HEK293 (cell line): Measurements from ENCODE around the gene KCNQ1.

Experiments used
- CTCF ChIA-PET: fragments of 350-600 bp; formaldehyde crosslinking; extraction: SDS; loops from one replicate; lab custom pipeline; 2021; ENCODE audit warnings: antibody characterized with exemption; lab: Yijun Ruan, JAX
- POLR2A ChIA-PET: fragments of 300-600 bp; formaldehyde crosslinking; extraction: SDS; loops from one replicate; lab custom pipeline; 2020; ENCODE audit warnings: antibody characterized with exemption, inconsistent platforms; lab: Yijun Ruan, JAX
- H3K27ac ChIP-seq: fragments of 200-500 bp; sonication (Bioruptor generic); 2 replicates; pipeline ENCODE4 v1.5.1; 2014; ENCODE audit warnings: low read depth, low read length, control low read depth, inconsistent platforms; ENCODE audit errors: extremely low read depth
- H3K36me3 ChIP-seq, 2 experiments: fragments of 200-500 bp in 1 of 2; sonication (Bioruptor generic) in 1 of 2; 1 replicate in 1 of 2; 2 replicates in 1 of 2; pipeline ENCODE4 v1.5.1; 2014 to 2017; ENCODE audit warnings: inconsistent platforms in 2 of 2, low read length in 2 of 2; ENCODE audit not compliant: control insufficient read depth in 2 of 2, insufficient read depth in 1 of 2
- H3K4me1 ChIP-seq: fragments of 200-500 bp; sonication (Bioruptor generic); 2 replicates; pipeline ENCODE4 v1.5.1; 2014; ENCODE audit warnings: mild to moderate bottlenecking, low read length, inconsistent platforms; ENCODE audit not compliant: control insufficient read depth, insufficient read depth
- H3K4me3 ChIP-seq: 2 replicates; pipeline ENCODE4 v1.5.1; 2011; ENCODE audit warnings: low read depth, mild to moderate bottlenecking, control low read depth, low read length, moderate library complexity
- H3K9me3 ChIP-seq: fragments of 200-500 bp; sonication (Bioruptor generic); 2 replicates; pipeline ENCODE4 v1.5.1; 2014; ENCODE audit warnings: low read depth, low read length, inconsistent platforms; ENCODE audit not compliant: control insufficient read depth, insufficient read depth
- FEZF1 ChIP-seq: fragments of 450-650 bp; formaldehyde crosslinking; IDR thresholded peaks from 2 replicates; pipeline ENCODE4 v1.5.1; 2016; ENCODE audit warnings: missing biosample characterization, missing genetic modification characterization
- IKZF3 ChIP-seq: fragments of 450-650 bp; IDR thresholded peaks from 2 replicates; pipeline ENCODE4 v1.5.0; 2018; ENCODE audit warnings: missing biosample characterization, mild to moderate bottlenecking, missing genetic modification characterization, moderate library complexity
- KLF8 ChIP-seq: fragments of 450-650 bp; formaldehyde crosslinking; IDR thresholded peaks from 2 replicates; pipeline ENCODE4 v1.5.1; 2016; ENCODE audit warnings: missing biosample characterization, missing genetic modification characterization
- MEIS1 ChIP-seq: sonication (generic); formaldehyde crosslinking; IDR thresholded peaks from 2 replicates; pipeline ENCODE4 v1.8.1; 2022; ENCODE audit warnings: missing genetic modification reagents, mild to moderate bottlenecking, borderline replicate concordance
- MYNN ChIP-seq: fragments of 450-650 bp; formaldehyde crosslinking; IDR thresholded peaks from 2 replicates; pipeline ENCODE4 v1.5.1; 2016; ENCODE audit warnings: missing biosample characterization, missing genetic modification characterization, borderline replicate concordance
- ZFHX2 ChIP-seq: fragments of 450-650 bp; formaldehyde crosslinking; conservative IDR thresholded peaks from 2 replicates; pipeline ENCODE4 v1.5.1; 2016; ENCODE audit warnings: missing biosample characterization, missing genetic modification characterization
- ZFP37 ChIP-seq: fragments of 450-650 bp; formaldehyde crosslinking; IDR thresholded peaks from 2 replicates; pipeline ENCODE4 v1.5.1; 2016; ENCODE audit warnings: missing biosample characterization, missing genetic modification characterization
- ZFP69B ChIP-seq: fragments of 450-650 bp; formaldehyde crosslinking; IDR thresholded peaks from 2 replicates; pipeline ENCODE4 v1.5.1; 2016; ENCODE audit warnings: missing biosample characterization, missing genetic modification characterization
- ZNF138 ChIP-seq: fragments of 450-650 bp; formaldehyde crosslinking; IDR thresholded peaks from 2 replicates; pipeline ENCODE4 v1.5.1; 2016; ENCODE audit warnings: missing biosample characterization, missing genetic modification characterization, borderline replicate concordance
- ZNF248 ChIP-seq: fragments of 450-650 bp; formaldehyde crosslinking; IDR thresholded peaks from 2 replicates; pipeline ENCODE4 v1.5.1; 2017; ENCODE audit warnings: missing biosample characterization, missing genetic modification characterization
- ZNF274 ChIP-seq, 2 experiments: fragments of 200-500 bp in 1 of 2; fragments of 450-650 bp in 1 of 2; sonication (Bioruptor generic) in 1 of 2; formaldehyde crosslinking in 1 of 2; IDR thresholded peaks; 2 replicates each; pipeline versions ENCODE4 v1.5.1 to v1.6.1; 2014 to 2016; ENCODE audit warnings: borderline replicate concordance in 1 of 2, inconsistent platforms in 1 of 2, low read length in 1 of 2, missing biosample characterization in 1 of 2, missing genetic modification characterization in 1 of 2
- ZNF292 ChIP-seq: fragments of 450-650 bp; formaldehyde crosslinking; IDR thresholded peaks from 2 replicates; pipeline ENCODE4 v1.5.1; 2016; ENCODE audit warnings: low read depth, missing biosample characterization, missing genetic modification characterization, borderline replicate concordance
- ZNF366 ChIP-seq: fragments of 450-650 bp; formaldehyde crosslinking; conservative IDR thresholded peaks from 2 replicates; pipeline ENCODE4 v1.5.1; 2016; ENCODE audit warnings: missing biosample characterization, missing genetic modification characterization
- ZNF560 ChIP-seq: fragments of 450-650 bp; formaldehyde crosslinking; IDR thresholded peaks from 2 replicates; pipeline ENCODE4 v1.5.1; 2017; ENCODE audit warnings: missing biosample characterization, missing genetic modification characterization, borderline replicate concordance
- ZNF654 ChIP-seq: fragments of 450-650 bp; formaldehyde crosslinking; IDR thresholded peaks from 2 replicates; pipeline ENCODE4 v1.5.1; 2016; ENCODE audit warnings: low read depth, missing biosample characterization, missing genetic modification characterization
- ZNF747 ChIP-seq: fragments of 450-650 bp; formaldehyde crosslinking; IDR thresholded peaks from 2 replicates; pipeline ENCODE4 v1.5.1; 2016; ENCODE audit warnings: missing biosample characterization, missing genetic modification characterization
- TF ChIP-seq, protein P1 (sequence below): fragments of 450-650 bp; formaldehyde crosslinking; IDR thresholded peaks from 2 replicates; pipeline ENCODE4 v1.5.1; 2016; ENCODE audit warnings: missing biosample characterization, missing genetic modification characterization
- TF ChIP-seq, protein P2 (sequence below): fragments of 450-650 bp; formaldehyde crosslinking; IDR thresholded peaks from 2 replicates; pipeline ENCODE4 v1.5.1; 2016; ENCODE audit warnings: missing biosample characterization, missing genetic modification characterization
- TF ChIP-seq, protein P3 (sequence below): fragments of 450-650 bp; IDR thresholded peaks from 2 replicates; pipeline ENCODE4 v1.5.1; 2018; ENCODE audit warnings: missing biosample characterization, missing genetic modification characterization
- TF ChIP-seq, protein P4 (sequence below): fragments of 450-650 bp; formaldehyde crosslinking; IDR thresholded peaks from 2 replicates; pipeline ENCODE4 v1.5.1; 2016; ENCODE audit warnings: missing biosample characterization, missing genetic modification characterization
- TF ChIP-seq, protein P5 (sequence below): fragments of 450-650 bp; formaldehyde crosslinking; IDR thresholded peaks from 2 replicates; pipeline ENCODE4 v1.5.1; 2016; ENCODE audit warnings: missing biosample characterization, missing genetic modification characterization

KCNQ1 gene

DNA sequence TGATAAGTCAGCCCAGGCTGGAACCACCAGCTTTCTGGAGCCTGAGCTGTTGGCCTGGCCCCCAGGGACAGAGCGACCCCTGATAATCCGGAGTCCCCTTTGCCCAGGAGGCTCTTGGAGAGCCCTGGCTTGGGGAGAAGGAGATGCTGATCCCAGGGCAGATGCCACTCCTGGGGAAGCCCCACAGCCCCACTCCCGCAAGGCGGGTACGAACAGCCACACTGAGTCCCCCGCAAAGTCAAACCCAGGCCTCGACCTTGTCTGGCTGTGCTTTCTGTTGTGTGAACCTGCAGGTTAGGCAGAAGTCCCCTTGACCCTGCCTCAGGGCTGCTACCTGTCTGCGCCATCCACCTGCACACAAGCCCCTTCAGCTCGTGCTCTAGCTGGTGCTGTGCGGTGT lies 147.0 kb downstream of the KCNQ1 start:
- ChIA-PET CTCF (no interaction called here), POLR2A (no interaction called here)
- no peak overlapping the region for H3K4me3 ChIP-seq
- H3K9me3 ChIP-seq = no peaks in the 10 kb centered on the region
- H3K27ac ChIP-seq = no peak overlapping the region
- no peak for TF ChIP-seq ZNF292 (tag by site-specific recombination)
- no peak for TF ChIP-seq ZFHX2 (tag by site-specific recombination)
- no peak for TF ChIP-seq IKZF3
- TF ChIP-seq ZFP69B (tag by site-specific recombination) = no peak
- TF ChIP-seq ZNF248 (tag by site-specific recombination) = no peak
- TF ChIP-seq, protein P1, sequence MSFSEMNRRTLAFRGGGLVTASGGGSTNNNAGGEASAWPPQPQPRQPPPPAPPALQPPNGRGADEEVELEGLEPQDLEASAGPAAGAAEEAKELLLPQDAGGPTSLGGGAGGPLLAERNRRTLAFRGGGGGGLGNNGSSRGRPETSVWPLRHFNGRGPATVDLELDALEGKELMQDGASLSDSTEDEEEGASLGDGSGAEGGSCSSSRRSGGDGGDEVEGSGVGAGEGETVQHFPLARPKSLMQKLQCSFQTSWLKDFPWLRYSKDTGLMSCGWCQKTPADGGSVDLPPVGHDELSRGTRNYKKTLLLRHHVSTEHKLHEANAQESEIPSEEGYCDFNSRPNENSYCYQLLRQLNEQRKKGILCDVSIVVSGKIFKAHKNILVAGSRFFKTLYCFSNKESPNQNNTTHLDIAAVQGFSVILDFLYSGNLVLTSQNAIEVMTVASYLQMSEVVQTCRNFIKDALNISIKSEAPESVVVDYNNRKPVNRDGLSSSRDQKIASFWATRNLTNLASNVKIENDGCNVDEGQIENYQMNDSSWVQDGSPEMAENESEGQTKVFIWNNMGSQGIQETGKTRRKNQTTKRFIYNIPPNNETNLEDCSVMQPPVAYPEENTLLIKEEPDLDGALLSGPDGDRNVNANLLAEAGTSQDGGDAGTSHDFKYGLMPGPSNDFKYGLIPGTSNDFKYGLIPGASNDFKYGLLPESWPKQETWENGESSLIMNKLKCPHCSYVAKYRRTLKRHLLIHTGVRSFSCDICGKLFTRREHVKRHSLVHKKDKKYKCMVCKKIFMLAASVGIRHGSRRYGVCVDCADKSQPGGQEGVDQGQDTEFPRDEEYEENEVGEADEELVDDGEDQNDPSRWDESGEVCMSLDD (tag by site-specific recombination) = no peak
- no peak for TF ChIP-seq ZNF138
- TF ChIP-seq ZNF654 = no peak
- TF ChIP-seq ZFP37 (tag by site-specific recombination) = no peak
- TF ChIP-seq, protein P2, sequence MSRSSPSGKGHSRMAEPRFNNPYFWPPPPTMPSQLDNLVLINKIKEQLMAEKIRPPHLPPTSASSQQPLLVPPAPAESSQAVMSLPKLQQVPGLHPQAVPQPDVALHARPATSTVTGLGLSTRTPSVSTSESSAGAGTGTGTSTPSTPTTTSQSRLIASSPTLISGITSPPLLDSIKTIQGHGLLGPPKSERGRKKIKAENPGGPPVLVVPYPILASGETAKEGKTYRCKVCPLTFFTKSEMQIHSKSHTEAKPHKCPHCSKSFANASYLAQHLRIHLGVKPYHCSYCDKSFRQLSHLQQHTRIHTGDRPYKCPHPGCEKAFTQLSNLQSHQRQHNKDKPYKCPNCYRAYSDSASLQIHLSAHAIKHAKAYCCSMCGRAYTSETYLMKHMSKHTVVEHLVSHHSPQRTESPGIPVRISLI (tag by site-specific recombination) = no peak
- no peak for TF ChIP-seq ZNF274 (IDR thresholded peaks at IDR 0.05; ENCODE audit: low read length)
- no peak for TF ChIP-seq ZNF274 (tag by site-specific recombination; IDR thresholded peaks at IDR 0.05; ENCODE audit: borderline replicate concordance)
- TF ChIP-seq ZNF560 (tag by site-specific recombination) = no peak
- no peaks in the 10 kb centered on the region for H3K4me1 ChIP-seq
- no peaks in the 10 kb centered on the region for H3K36me3 ChIP-seq

DNA sequence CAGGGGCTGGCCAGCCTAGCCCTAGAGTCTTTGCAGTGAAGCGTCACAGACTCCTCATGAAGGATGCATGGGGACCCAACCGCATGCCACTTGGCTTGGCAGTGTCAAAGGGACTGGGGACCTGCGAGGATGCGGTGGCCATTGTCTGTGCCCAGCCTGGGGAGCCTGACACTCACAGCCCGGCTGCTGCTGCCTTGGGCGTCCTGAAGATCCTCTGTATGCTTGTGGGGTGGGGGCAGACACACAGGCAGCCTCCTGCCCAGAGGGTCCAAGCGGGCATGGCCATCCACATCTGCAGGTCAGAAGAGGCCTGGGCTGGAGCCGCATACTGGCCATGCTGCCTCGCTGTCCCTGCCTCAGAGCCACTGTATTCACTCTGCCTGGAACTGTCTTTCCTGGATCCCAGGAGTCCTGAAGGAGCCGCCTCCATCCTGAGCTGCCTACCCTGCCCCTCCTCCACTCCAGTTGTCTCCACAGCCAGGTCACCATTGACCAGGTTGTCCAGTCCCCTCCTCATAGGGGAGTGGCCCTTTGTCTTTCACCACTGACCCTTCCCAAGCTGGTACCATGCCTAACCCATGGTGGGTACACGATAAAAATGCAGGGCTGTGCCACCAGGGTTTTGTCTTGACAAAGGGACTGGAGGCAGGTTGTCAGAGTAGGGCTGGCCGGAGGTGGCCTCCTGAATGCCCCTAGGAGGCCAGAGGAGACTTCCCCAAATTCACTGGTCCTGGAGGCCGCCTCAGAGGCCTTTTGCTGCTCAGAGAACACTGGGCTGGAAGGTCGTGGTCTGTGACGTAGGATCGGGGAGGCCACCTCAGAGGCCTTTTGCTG lies 148.0 kb downstream of the KCNQ1 start:
- POLR2A ChIA-PET = no interaction called here
- TF ChIP-seq MEIS1 (CRISPR knock-in tag) (no peak), KLF8 (tag by site-specific recombination) (no peak), ZNF747 (tag by site-specific recombination) (no peak), FEZF1 (tag by site-specific recombination) (no peak), IKZF3 (no peak), MYNN (no peak), ZNF366 (tag by site-specific recombination) (no peak)
- TF ChIP-seq, protein P3, sequence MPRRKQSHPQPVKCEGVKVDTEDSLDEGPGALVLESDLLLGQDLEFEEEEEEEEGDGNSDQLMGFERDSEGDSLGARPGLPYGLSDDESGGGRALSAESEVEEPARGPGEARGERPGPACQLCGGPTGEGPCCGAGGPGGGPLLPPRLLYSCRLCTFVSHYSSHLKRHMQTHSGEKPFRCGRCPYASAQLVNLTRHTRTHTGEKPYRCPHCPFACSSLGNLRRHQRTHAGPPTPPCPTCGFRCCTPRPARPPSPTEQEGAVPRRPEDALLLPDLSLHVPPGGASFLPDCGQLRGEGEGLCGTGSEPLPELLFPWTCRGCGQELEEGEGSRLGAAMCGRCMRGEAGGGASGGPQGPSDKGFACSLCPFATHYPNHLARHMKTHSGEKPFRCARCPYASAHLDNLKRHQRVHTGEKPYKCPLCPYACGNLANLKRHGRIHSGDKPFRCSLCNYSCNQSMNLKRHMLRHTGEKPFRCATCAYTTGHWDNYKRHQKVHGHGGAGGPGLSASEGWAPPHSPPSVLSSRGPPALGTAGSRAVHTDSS (tag by site-specific recombination) = no peak
- TF ChIP-seq, protein P4, sequence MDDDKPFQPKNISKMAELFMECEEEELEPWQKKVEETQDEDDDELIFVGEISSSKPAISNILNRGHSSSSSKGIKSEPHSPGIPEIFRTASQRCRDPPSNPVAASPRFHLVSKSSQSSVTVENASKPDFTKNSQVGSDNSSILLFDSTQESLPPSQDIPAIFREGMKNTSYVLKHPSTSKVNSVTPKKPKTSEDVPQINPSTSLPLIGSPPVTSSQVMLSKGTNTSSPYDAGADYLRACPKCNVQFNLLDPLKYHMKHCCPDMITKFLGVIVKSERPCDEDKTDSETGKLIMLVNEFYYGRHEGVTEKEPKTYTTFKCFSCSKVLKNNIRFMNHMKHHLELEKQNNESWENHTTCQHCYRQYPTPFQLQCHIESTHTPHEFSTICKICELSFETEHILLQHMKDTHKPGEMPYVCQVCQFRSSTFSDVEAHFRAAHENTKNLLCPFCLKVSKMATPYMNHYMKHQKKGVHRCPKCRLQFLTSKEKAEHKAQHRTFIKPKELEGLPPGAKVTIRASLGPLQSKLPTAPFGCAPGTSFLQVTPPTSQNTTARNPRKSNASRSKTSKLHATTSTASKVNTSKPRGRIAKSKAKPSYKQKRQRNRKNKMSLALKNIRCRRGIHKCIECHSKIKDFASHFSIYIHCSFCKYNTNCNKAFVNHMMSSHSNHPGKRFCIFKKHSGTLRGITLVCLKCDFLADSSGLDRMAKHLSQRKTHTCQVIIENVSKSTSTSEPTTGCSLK = no peak
- TF ChIP-seq, protein P5, sequence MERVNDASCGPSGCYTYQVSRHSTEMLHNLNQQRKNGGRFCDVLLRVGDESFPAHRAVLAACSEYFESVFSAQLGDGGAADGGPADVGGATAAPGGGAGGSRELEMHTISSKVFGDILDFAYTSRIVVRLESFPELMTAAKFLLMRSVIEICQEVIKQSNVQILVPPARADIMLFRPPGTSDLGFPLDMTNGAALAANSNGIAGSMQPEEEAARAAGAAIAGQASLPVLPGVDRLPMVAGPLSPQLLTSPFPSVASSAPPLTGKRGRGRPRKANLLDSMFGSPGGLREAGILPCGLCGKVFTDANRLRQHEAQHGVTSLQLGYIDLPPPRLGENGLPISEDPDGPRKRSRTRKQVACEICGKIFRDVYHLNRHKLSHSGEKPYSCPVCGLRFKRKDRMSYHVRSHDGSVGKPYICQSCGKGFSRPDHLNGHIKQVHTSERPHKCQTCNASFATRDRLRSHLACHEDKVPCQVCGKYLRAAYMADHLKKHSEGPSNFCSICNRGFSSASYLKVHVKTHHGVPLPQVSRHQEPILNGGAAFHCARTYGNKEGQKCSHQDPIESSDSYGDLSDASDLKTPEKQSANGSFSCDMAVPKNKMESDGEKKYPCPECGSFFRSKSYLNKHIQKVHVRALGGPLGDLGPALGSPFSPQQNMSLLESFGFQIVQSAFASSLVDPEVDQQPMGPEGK (tag by site-specific recombination) = no peak
- Histone ChIP-seq H3K4me3 (no peak overlapping the region), H3K9me3 (no peaks in the 10 kb centered on the region), H3K36me3 (no peaks in the 10 kb centered on the region), H3K4me1 (no peaks in the 10 kb centered on the region), H3K27ac (no peak overlapping the region)
- CTCF ChIA-PET = no interaction called here
